K562 (cell line): ENCODE data around the gene RSRC1. TPM values are rescaled to one million over a fixed set of nuclear protein-coding genes. Genes with fewer than 3 reads are reported as not detected.

Experiments
- CREB1 ChIP-seq, 2 experiments: sonication (generic) in 1 of 2; formaldehyde crosslinking in 1 of 2; IDR thresholded peaks; 2 replicates each; pipeline versions ENCODE4 v1.6.1 to v1.8.0; 2012 to 2022; ENCODE audit warnings: inconsistent platforms in 1 of 2, mild to moderate bottlenecking in 1 of 2, missing genetic modification reagents in 1 of 2, moderate library complexity in 1 of 2
- L3MBTL2 ChIP-seq: fragments of 450-650 bp; IDR thresholded peaks from 2 replicates; pipeline ENCODE4 v1.6.1; 2016; ENCODE audit warnings: mild to moderate bottlenecking, moderate library complexity
- MGA ChIP-seq: fragments of 450-650 bp; IDR thresholded peaks from 2 replicates; pipeline ENCODE4 v1.6.1; 2016; ENCODE audit warnings: mild to moderate bottlenecking, moderate library complexity
- RHOXF2B ChIP-seq: fragments of 250-450 bp; sonication (Bioruptor Pico); conservative IDR thresholded peaks from 2 replicates; pipeline ENCODE4 v1.5.1; 2021
- SIN3A ChIP-seq, 2 experiments: fragments of 150-350 bp in 1 of 2; IDR thresholded peaks; 2 replicates each; pipeline ENCODE4 v1.6.1; 2011 to 2016; ENCODE audit warnings: borderline replicate concordance in 2 of 2, low read depth in 2 of 2, low read length in 2 of 2, mild to moderate bottlenecking in 2 of 2, moderate library complexity in 2 of 2; ENCODE audit not compliant: control insufficient read depth in 1 of 2
- polyA plus RNA-seq, 8 experiments: library from polyadenylated mRNA; depleted of rRNA in 4 of 8; stranded (reverse) in 5 of 8; unstranded in 3 of 8; fragments of >200 nt; fragmentation: Nextera tagmentation in 2 of 8; fragmentation: Illumina TruSeq in 1 of 8; extraction: Ambion mirVana in 2 of 8; extraction: Trizol in 1 of 8; gene quantifications; 2 replicates each; pipeline versions ENCODE4 v1.2.1 to v1.2.3, GENCODE V29; 2011 to 2014; ENCODE audit warnings: inconsistent platforms in 1 of 8, missing spikeins in 1 of 8
- total RNA-seq, 7 experiments: library from RNA; depleted of rRNA in 6 of 7; stranded (reverse); fragments of >200 nt in 6 of 7; fragmentation: Illumina TruSeq in 2 of 7; extraction: Trizol in 2 of 7; gene quantifications; 2 replicates each; pipeline versions ENCODE4 v1.2.1 to v1.2.3, GENCODE V29; 2011 to 2021; ENCODE audit warnings: low replicate concordance in 1 of 7

Gene RSRC1
- total and polyA plus RNA-seq, 9 of the 15 experiments (the other 6 are each of a cell fraction or from before 2014, with no cell fraction given) = 19.3 to 128 (median 75.5) TPM

- no peak for TF ChIP-seq MGA
- TF ChIP-seq L3MBTL2 = no peak
- TF ChIP-seq SIN3A (IDR thresholded peaks at IDR 0.05; ENCODE audit: borderline replicate concordance in 2 of 2, control insufficient read depth in 1 of 2, low read depth in 2 of 2, low read length in 2 of 2) = no peak
- TF ChIP-seq CREB1 (IDR thresholded peaks at IDR 0.05) = no peak
- no peak for TF ChIP-seq CREB1 (CRISPR knock-in tag; IDR thresholded peaks at IDR 0.05)
- TF ChIP-seq RHOXF2B (CRISPR knock-in tag) = no peak
Observed at GRCh38 chr3:158121295-158121694, 11.4 kb downstream of the RSRC1 start (continued).
